ENCODE measurements around the gene GOLGA6L10.
A peak's percentile ranks its signal among the peaks of the same experiment; 100 is the strongest.
"Not testable (repeated sequence)": the region's sequence is repeated elsewhere in the genome, so short reads cannot be mapped to it uniquely, and the experiment has no call there.

The GOLGA6L10 gene

GRCh38 chr15:82316247-82317090 lies 32.8 kb downstream of the GOLGA6L10 start:
- DNase-seq: not testable (repeated sequence)

GRCh38 chr15:82315519-82316246 lies 33.6 kb downstream of the GOLGA6L10 start:
- no peak for DNase-seq

GRCh38 chr15:82314769-82315518 lies 34.3 kb downstream of the GOLGA6L10 start:
- no peak for DNase-seq

GRCh38 chr15:82313951-82314768 lies 35.1 kb downstream of the GOLGA6L10 start:
- DNase-seq: not testable (repeated sequence)

GRCh38 chr15:82313446-82313845 lies 35.8 kb downstream of the GOLGA6L10 start:
- DNase-seq: no peak

GRCh38 chr15:82312586-82313349 lies 36.5 kb downstream of the GOLGA6L10 start:
- no peak for DNase-seq

GRCh38 chr15:82311321-82311720 lies 38.0 kb downstream of the GOLGA6L10 start:
- not testable (repeated sequence) for DNase-seq

GRCh38 chr15:82309802-82310201 lies 39.5 kb downstream of the GOLGA6L10 start:
- no peak for DNase-seq

GRCh38 chr15:82307714-82308081 lies 41.6 kb downstream of the GOLGA6L10 start:
- DNase-seq: no peak

GRCh38 chr15:82306791-82307713 lies 42.2 kb downstream of the GOLGA6L10 start:
- no peak for DNase-seq

GRCh38 chr15:82305621-82306048 lies 43.6 kb downstream of the GOLGA6L10 start:
- no peak for DNase-seq

- no peak for DNase-seq
These were observed 44.5 kb downstream of the GOLGA6L10 start for GRCh38 chr15:82304778-82305090.

- no peak for DNase-seq
These were observed 45.1 kb downstream of the GOLGA6L10 start for GRCh38 chr15:82303956-82304777.

- DNase-seq: no peak
These were observed 47.8 kb downstream of the GOLGA6L10 start for GRCh38 chr15:82301296-82302016.

- DNase-seq: no peak
These were observed 48.4 kb downstream of the GOLGA6L10 start for GRCh38 chr15:82300883-82301282.

GRCh38 chr15:82300326-82300725 lies 48.9 kb downstream of the GOLGA6L10 start:
- not testable (repeated sequence) for DNase-seq

- not testable (repeated sequence) for DNase-seq
These were observed 49.8 kb downstream of the GOLGA6L10 start for GRCh38 chr15:82299511-82299914.

- peak; percentile 61 for DNase-seq
These were observed 50.8 kb downstream of the GOLGA6L10 start for GRCh38 chr15:82298520-82298919.

- DNase-seq: no peak
These were observed 51.2 kb downstream of the GOLGA6L10 start for GRCh38 chr15:82298032-82298431.

Data from activated CD4-positive, alpha-beta T cell treated with anti-CD3 and anti-CD28 coated beads, Interleukin-2, Interleukin-6, amounts not matched to agents 100 ng/mL and 50 ng/mL, durations not matched to agents 16 hours and 8 hours (primary cell).